Smooth muscle cell (in vitro differentiated cells): ENCODE data around the gene BCL2L1. TPM values are rescaled to one million over a fixed set of nuclear protein-coding genes. Genes with fewer than 3 reads are reported as not detected.
"Not testable (repeated sequence)": the region's sequence is repeated elsewhere in the genome, so short reads cannot be mapped to it uniquely, and the experiment has no call there.

Experiments used
- DNase-seq: peaks from one replicate; lab custom pipeline; 2025; ENCODE audit not compliant: unreplicated experiment; lab: John Stamatoyannopoulos, UW
- H2AFZ ChIP-seq: fragments of 200-600 bp; sonication (generic); 2 replicates; pipeline ENCODE4 v1.6.0; 2016; ENCODE audit warnings: antibody characterized with exemption, low read depth, mild to moderate bottlenecking
- H3F3A ChIP-seq: fragments of 200-600 bp; sonication (generic); 2 replicates; pipeline ENCODE4 v1.6.0; 2017; ENCODE audit warnings: antibody characterized with exemption, low read depth
- H3K27ac ChIP-seq: fragments of 200-600 bp; sonication (generic); 2 replicates; pipeline ENCODE4 v1.5.1; 2016; ENCODE audit warnings: low read depth, mild to moderate bottlenecking
- H3K27me3 ChIP-seq: fragments of 200-600 bp; sonication (generic); 2 replicates; pipeline ENCODE4 v1.6.1; 2016; ENCODE audit warnings: low read depth, mild to moderate bottlenecking
- H3K36me3 ChIP-seq: fragments of 200-600 bp; sonication (generic); 2 replicates; pipeline ENCODE4 v1.5.1; 2016; ENCODE audit warnings: low read depth
- H3K4me1 ChIP-seq: fragments of 200-600 bp; sonication (generic); 2 replicates; pipeline ENCODE4 v1.5.1; 2016; ENCODE audit warnings: low read depth
- H3K4me2 ChIP-seq: fragments of 200-600 bp; sonication (generic); 2 replicates; pipeline ENCODE4 v1.6.0; 2016; ENCODE audit warnings: mild to moderate bottlenecking
- H3K4me3 ChIP-seq: fragments of 200-600 bp; sonication (generic); 2 replicates; pipeline ENCODE4 v1.5.1; 2016; ENCODE audit warnings: mild to moderate bottlenecking
- H3K79me2 ChIP-seq: fragments of 200-600 bp; sonication (generic); 2 replicates; pipeline ENCODE4 v1.6.0; 2016; ENCODE audit warnings: low read depth, mild to moderate bottlenecking
- H3K9ac ChIP-seq: fragments of 200-600 bp; sonication (generic); 2 replicates; pipeline ENCODE4 v1.6.0; 2016; ENCODE audit warnings: low read depth
- H3K9me3 ChIP-seq: fragments of 200-600 bp; sonication (generic); replicated peaks from 2 replicates; pipeline ENCODE4 v1.5.1; 2016; ENCODE audit warnings: low read depth
- H4K20me1 ChIP-seq: fragments of 200-600 bp; sonication (generic); 2 replicates; pipeline ENCODE4 v1.6.0; 2016; ENCODE audit warnings: low read depth
- WGBS: methylation state at CpG from one replicate; pipeline ENCODE4 v1.1.7; 2016; ENCODE audit warnings: low lambda C conversion rate; 5-methylcytosine and 5-hydroxymethylcytosine counted together
- polyA plus RNA-seq: library from polyadenylated mRNA; unstranded; fragments of >200 nt; fragmentation: Nextera tagmentation; extraction: Ambion mirVana; gene quantifications from 2 replicates; pipeline ENCODE4 v1.2.1, GENCODE V29; 2016
- total RNA-seq: library from RNA; depleted of rRNA; stranded (reverse); fragments of >200 nt; gene quantifications from 2 replicates; pipeline ENCODE4 v1.2.3, GENCODE V29; 2014
- TF ChIP-seq, protein P1 (sequence below): fragments of 200-600 bp; sonication (generic); IDR thresholded peaks from 2 replicates; pipeline ENCODE4 v1.5.1; 2017; ENCODE audit warnings: borderline replicate concordance, mild to moderate bottlenecking, antibody characterized with exemption; ENCODE audit not compliant: insufficient read depth, poor library complexity, severe bottlenecking

Gene BCL2L1
- total and polyA plus RNA-seq, 2 experiments from 2014 or later = 24.8 to 47.0 TPM

DNA sequence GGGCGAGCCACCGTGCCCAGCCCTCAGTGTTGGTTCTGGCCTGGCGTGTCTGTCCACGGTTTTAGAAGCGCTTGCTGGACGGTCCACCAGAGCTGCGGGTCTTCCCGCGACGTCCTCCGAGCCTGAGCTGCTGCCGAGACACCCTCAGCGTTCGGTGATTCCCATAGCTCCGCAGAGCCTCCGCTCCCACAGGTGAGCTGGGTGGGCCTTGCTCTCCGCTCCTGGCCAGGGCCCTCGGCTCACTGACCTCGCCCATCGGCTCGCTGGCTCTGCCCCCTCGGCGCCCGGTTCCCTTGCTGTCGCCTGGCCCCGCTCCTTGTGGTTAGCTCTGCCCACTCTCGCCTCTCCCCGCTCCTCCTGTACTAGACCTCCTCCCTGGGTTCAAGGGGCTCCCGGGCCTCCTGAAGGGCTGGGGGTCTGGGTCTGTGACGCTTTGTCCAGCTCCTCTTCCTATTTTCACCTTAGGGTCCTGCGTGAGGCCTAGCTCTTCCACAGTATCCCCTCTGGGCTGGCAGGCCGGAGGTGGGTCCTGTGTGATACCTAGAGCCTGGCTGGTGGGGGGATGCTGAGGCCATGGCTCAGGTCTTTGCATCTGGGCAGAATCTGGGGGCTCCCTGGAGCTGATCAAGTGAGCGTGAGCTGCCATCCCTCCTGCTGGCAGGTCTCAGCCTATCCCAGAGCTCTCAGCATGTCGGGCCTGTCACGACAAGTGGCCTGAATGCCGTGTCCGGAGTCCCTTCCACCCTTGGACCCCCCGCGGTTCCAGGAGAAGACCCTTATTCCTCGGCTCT is 89.9 kb downstream of the BCL2L1 start:
- no peak overlapping the region for H3K4me2 ChIP-seq
- WGBS = 96% methylated on average over 40 of the region's 40 CpGs
- no peak for DNase-seq
- no peak overlapping the region for H2AFZ ChIP-seq
- no peaks in the 10 kb centered on the region for H3K36me3 ChIP-seq
- no peak overlapping the region for H3K4me3 ChIP-seq
- no peaks in the 10 kb centered on the region for H3K4me1 ChIP-seq
- TF ChIP-seq, protein P1, sequence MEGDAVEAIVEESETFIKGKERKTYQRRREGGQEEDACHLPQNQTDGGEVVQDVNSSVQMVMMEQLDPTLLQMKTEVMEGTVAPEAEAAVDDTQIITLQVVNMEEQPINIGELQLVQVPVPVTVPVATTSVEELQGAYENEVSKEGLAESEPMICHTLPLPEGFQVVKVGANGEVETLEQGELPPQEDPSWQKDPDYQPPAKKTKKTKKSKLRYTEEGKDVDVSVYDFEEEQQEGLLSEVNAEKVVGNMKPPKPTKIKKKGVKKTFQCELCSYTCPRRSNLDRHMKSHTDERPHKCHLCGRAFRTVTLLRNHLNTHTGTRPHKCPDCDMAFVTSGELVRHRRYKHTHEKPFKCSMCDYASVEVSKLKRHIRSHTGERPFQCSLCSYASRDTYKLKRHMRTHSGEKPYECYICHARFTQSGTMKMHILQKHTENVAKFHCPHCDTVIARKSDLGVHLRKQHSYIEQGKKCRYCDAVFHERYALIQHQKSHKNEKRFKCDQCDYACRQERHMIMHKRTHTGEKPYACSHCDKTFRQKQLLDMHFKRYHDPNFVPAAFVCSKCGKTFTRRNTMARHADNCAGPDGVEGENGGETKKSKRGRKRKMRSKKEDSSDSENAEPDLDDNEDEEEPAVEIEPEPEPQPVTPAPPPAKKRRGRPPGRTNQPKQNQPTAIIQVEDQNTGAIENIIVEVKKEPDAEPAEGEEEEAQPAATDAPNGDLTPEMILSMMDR = no peak
- H3K9ac ChIP-seq = no peak overlapping the region
- no peaks in the 10 kb centered on the region for H3K9me3 ChIP-seq
- H3F3A ChIP-seq = no peaks in the 10 kb centered on the region
- H3K27me3 ChIP-seq = no peaks in the 10 kb centered on the region
- H3K79me2 ChIP-seq = no peaks in the 10 kb centered on the region
- no peaks in the 10 kb centered on the region for H4K20me1 ChIP-seq
- H3K27ac ChIP-seq = no peak overlapping the region

DNA sequence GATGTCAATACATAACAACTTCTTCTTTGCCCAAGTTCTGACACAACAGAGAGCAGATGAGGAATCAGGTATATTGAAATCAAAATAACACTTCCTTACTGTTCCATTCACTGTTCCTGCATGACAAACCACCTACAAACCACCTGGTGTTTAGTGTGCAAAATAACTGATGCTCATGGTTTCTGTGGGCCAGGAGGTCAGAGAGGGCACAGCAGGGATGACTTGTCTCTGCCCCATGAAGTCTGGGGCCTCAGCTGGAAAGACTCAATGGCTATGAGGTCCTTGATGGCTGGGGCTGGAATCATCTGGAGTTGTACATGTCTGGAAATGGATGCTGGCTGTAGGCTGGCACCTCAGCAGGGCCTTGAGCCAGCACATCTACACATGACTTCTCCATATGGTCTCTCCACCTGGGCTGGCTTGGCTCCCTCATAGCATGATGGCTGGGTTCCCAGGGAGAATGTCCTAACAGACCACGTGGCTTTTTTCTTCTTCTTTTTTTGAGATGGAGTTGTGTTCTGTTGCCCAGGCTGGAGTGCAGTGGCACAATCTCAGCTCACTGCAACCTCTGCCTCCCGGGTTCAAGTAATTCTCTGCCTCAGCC is 92.4 kb downstream of the BCL2L1 start:
- DNase-seq = no peak
- no peaks in the 10 kb centered on the region for H3K79me2 ChIP-seq
- no peaks in the 10 kb centered on the region for H3F3A ChIP-seq

DNA sequence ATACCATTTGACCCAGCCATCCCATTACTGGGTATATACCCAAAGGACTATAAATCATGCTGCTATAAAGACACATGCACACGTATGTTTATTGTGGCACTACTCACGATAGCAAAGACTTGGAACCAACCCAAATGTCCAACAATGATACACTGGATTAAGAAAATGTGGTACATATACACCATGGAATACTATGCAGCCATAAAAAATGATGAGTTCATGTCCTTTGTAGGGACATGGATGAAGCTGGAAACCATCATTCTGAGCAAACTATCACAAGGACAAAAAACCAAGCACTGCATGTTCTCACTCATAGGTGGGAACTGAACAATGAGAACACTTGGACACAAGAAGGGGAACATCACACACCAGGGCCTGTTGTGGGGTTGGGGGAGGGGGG is 94.6 kb downstream of the BCL2L1 start:
- not testable (repeated sequence) for H3K36me3 ChIP-seq, H3K79me2 ChIP-seq, H3K27ac ChIP-seq, H4K20me1 ChIP-seq, DNase-seq, H3F3A ChIP-seq, H3K27me3 ChIP-seq, H3K9ac ChIP-seq, H3K4me3 ChIP-seq, H3K4me2 ChIP-seq, H2AFZ ChIP-seq, H3K4me1 ChIP-seq, H3K9me3 ChIP-seq
- 97% methylated on average over 2 of the region's 2 CpGs for WGBS

More for the DNA sequence above, 92.4 kb downstream of the BCL2L1 start:
- H3K27ac ChIP-seq = no peak overlapping the region
- no peak overlapping the region for H3K4me2 ChIP-seq
- H3K9me3 ChIP-seq = no peaks in the 10 kb centered on the region
- TF ChIP-seq, protein P1 = no peak
- H3K4me3 ChIP-seq = no peak overlapping the region
- 77% methylated on average over 2 of the region's 2 CpGs for WGBS
- no peaks in the 10 kb centered on the region for H3K27me3 ChIP-seq
- no peaks in the 10 kb centered on the region for H4K20me1 ChIP-seq
- H3K9ac ChIP-seq = no peak overlapping the region
- no peaks in the 10 kb centered on the region for H3K36me3 ChIP-seq
- H3K4me1 ChIP-seq = no peaks in the 10 kb centered on the region
- no peak overlapping the region for H2AFZ ChIP-seq

DNA sequence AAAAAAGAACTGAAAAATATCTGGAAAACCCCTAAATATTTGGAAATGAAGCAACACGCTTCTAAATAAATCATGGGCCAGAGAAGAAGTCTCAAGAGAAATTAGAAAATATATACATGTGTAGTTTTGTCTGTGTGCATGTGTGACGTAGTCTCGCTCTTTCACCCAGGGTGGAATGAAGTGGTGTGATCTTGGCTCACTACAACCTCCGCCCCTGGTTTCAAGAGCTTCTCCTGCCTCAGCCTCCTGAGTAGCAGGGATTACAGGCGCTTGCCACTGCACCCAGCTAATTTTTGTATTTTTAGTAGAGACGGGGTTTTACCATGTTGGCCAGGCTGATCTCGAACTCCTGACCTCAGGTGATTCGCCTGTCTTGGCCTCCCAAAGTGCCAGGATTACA is 96.1 kb downstream of the BCL2L1 start:
- H3K4me2 ChIP-seq, H2AFZ ChIP-seq, H4K20me1 ChIP-seq, DNase-seq, H3K9ac ChIP-seq, H3K4me3 ChIP-seq, H3K79me2 ChIP-seq, H3K4me1 ChIP-seq, H3K36me3 ChIP-seq, H3K27ac ChIP-seq, H3K27me3 ChIP-seq, H3K9me3 ChIP-seq, H3F3A ChIP-seq: not testable (repeated sequence)
- 92% methylated on average over 8 of the region's 8 CpGs for WGBS

DNA sequence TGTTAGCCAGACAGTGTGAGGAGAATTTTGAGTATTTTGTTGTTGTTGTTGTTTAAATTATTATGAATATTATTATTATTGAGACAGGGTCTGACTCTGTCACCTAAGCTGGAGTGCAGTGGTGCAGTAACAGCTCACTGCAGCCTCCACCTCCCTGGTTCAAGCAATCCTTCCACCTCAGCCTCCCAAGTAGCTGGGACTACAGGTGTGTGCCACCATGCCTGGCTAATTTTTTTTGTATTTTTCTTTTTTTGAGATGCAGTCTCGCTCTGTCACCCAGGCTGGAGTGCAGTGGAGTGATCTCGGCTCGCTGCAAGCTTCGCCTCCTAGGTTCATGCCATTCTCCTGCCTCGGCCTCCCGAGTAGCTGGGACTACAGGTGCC is 99.6 kb downstream of the BCL2L1 start:
- H4K20me1 ChIP-seq, H2AFZ ChIP-seq, H3K4me2 ChIP-seq, H3F3A ChIP-seq, H3K27me3 ChIP-seq, H3K4me3 ChIP-seq, H3K36me3 ChIP-seq, H3K4me1 ChIP-seq, H3K9ac ChIP-seq, H3K79me2 ChIP-seq, DNase-seq, H3K9me3 ChIP-seq, H3K27ac ChIP-seq: not testable (repeated sequence)
- WGBS = 95% methylated on average over 6 of the region's 6 CpGs
